HL-60 (cell line): Measurements from ENCODE around the gene CT83.

Experiments used
- CTCF ChIP-seq: IDR thresholded peaks from one replicate; pipeline ENCODE4 v1.5.1; 2011; ENCODE audit warnings: low read length, control low read depth, inconsistent platforms; ENCODE audit not compliant: insufficient read depth
- GABPA ChIP-seq: IDR thresholded peaks from 2 replicates; pipeline ENCODE4 v1.6.1; 2012; ENCODE audit warnings: low read depth
- POLR2AphosphoS5 ChIP-seq: IDR thresholded peaks from 2 replicates; pipeline ENCODE4 v1.6.1; 2012; ENCODE audit warnings: low read depth
- REST ChIP-seq: IDR thresholded peaks from 2 replicates; pipeline ENCODE4 v1.6.1; 2012; ENCODE audit warnings: low read depth; ENCODE audit not compliant: insufficient replicate concordance

- TF ChIP-seq CTCF = no peak
- no peak for TF ChIP-seq POLR2AphosphoS5
- TF ChIP-seq REST = no peak
- no peak for TF ChIP-seq GABPA
Measured at GRCh38 chrX:116435597-116435996, 27.2 kb downstream of the CT83 start.
